ENCODE measurements around the gene REC114.

DNA sequence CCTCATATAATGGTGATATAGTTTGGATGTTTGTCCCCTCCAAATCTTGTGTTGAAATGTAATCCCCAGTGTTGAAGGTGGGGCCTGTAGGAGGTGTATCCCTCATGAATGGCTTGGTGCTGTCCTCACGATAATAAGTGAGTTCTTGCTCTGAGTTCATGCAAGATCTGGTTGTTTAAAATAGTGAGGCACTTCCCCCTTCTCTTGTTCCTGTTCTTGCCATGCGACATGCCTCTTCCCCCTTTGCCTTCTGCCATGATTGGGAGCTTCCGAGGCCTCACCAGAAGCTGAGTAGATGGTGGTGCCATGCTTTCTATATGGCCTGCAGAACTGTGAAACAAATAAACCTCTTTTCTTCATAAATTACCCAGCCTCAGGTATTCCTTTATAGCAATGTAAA is 39.2 kb downstream of the REC114 start:
- TF ChIP-seq POLR2AphosphoS5 (IDR thresholded peaks at IDR 0.05; ENCODE audit: low read depth, low read length) (no peak), TAF1 (IDR thresholded peaks at IDR 0.05; ENCODE audit: borderline replicate concordance, insufficient read depth, low read length) (no peak)
- TF ChIP-seq, protein P1, sequence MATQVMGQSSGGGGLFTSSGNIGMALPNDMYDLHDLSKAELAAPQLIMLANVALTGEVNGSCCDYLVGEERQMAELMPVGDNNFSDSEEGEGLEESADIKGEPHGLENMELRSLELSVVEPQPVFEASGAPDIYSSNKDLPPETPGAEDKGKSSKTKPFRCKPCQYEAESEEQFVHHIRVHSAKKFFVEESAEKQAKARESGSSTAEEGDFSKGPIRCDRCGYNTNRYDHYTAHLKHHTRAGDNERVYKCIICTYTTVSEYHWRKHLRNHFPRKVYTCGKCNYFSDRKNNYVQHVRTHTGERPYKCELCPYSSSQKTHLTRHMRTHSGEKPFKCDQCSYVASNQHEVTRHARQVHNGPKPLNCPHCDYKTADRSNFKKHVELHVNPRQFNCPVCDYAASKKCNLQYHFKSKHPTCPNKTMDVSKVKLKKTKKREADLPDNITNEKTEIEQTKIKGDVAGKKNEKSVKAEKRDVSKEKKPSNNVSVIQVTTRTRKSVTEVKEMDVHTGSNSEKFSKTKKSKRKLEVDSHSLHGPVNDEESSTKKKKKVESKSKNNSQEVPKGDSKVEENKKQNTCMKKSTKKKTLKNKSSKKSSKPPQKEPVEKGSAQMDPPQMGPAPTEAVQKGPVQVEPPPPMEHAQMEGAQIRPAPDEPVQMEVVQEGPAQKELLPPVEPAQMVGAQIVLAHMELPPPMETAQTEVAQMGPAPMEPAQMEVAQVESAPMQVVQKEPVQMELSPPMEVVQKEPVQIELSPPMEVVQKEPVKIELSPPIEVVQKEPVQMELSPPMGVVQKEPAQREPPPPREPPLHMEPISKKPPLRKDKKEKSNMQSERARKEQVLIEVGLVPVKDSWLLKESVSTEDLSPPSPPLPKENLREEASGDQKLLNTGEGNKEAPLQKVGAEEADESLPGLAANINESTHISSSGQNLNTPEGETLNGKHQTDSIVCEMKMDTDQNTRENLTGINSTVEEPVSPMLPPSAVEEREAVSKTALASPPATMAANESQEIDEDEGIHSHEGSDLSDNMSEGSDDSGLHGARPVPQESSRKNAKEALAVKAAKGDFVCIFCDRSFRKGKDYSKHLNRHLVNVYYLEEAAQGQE (IDR thresholded peaks at IDR 0.05; ENCODE audit: insufficient read depth in 1 of 2, low read depth in 2 of 2, low read length in 2 of 2), result no peak

All from PFSK-1 (cell line).